HG03575 (cell line): ENCODE measurements around the gene NTPCR.
A peak's percentile ranks its signal among the peaks of the same experiment; 100 is the strongest.

Experiments
- ATAC-seq: cut with Tn5 transposase; IDR thresholded peaks from one replicate; pipeline ENCODE4 v1.9.1; 2021; ENCODE audit not compliant: unreplicated experiment, insufficient number of reproducible peaks, low FRiP score; ENCODE audit errors: extremely low read depth

Gene NTPCR

GRCh38 chr1:232952514-232953499, 2.4 kb downstream of the NTPCR start:
- peak; percentile 50 for ATAC-seq

GRCh38 chr1:232954594-232955365, 4.4 kb downstream of the NTPCR start:
- ATAC-seq, result no peak

GRCh38 chr1:232956081-232956480, 5.7 kb downstream of the NTPCR start:
- ATAC-seq, result no peak

GRCh38 chr1:232958067-232958466, 7.7 kb downstream of the NTPCR start:
- ATAC-seq, result no peak

- no peak for ATAC-seq
Measured at GRCh38 chr1:232962761-232963745, 12.6 kb downstream of the NTPCR start.

- ATAC-seq, result no peak
Measured at GRCh38 chr1:232964601-232965000, 14.2 kb downstream of the NTPCR start.

GRCh38 chr1:232965124-232965911, 14.9 kb downstream of the NTPCR start:
- ATAC-seq, result no peak

GRCh38 chr1:232965912-232966217, 15.5 kb downstream of the NTPCR start:
- no peak for ATAC-seq

GRCh38 chr1:232966663-232967062, 16.3 kb downstream of the NTPCR start:
- no peak for ATAC-seq

- ATAC-seq, result no peak
Measured at GRCh38 chr1:232968391-232968790, 18.0 kb downstream of the NTPCR start.

- no peak for ATAC-seq
Measured at GRCh38 chr1:232968965-232969364, 18.6 kb downstream of the NTPCR start.

GRCh38 chr1:232969799-232970198, 19.4 kb downstream of the NTPCR start:
- no peak for ATAC-seq

GRCh38 chr1:232970508-232970907, 20.1 kb downstream of the NTPCR start:
- ATAC-seq, result no peak

- no peak for ATAC-seq
Measured at GRCh38 chr1:232973652-232974611, 23.5 kb downstream of the NTPCR start.

- no peak for ATAC-seq
Measured at GRCh38 chr1:232974971-232975370, 24.6 kb downstream of the NTPCR start.

GRCh38 chr1:232978091-232978634, 27.8 kb downstream of the NTPCR start:
- ATAC-seq, result no peak

- no peak for ATAC-seq
Measured at GRCh38 chr1:232978815-232979214, 28.4 kb downstream of the NTPCR start.
